ENCODE measurements around the gene GINS2.

DNA sequence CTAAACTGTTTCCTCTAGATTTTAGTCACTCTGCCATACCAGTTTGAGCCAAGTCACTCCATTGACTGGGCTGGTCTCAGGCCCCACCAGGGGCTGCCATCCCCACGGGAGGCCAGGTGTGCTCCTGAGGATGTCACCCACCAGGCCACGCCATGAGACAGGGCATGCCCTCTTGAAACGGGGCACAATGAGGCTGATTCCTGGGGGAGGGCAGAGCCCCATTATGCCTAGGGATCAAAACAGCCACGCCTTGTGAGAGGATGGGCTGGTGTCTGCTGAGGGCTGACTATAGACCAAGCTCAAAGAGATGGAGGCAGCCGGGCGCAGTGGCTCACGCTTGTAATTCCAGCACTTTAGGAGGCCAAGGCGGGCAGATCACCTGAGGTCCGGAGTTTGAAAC is 21.5 kb downstream of the GINS2 start:
- TF ChIP-seq, protein P1, sequence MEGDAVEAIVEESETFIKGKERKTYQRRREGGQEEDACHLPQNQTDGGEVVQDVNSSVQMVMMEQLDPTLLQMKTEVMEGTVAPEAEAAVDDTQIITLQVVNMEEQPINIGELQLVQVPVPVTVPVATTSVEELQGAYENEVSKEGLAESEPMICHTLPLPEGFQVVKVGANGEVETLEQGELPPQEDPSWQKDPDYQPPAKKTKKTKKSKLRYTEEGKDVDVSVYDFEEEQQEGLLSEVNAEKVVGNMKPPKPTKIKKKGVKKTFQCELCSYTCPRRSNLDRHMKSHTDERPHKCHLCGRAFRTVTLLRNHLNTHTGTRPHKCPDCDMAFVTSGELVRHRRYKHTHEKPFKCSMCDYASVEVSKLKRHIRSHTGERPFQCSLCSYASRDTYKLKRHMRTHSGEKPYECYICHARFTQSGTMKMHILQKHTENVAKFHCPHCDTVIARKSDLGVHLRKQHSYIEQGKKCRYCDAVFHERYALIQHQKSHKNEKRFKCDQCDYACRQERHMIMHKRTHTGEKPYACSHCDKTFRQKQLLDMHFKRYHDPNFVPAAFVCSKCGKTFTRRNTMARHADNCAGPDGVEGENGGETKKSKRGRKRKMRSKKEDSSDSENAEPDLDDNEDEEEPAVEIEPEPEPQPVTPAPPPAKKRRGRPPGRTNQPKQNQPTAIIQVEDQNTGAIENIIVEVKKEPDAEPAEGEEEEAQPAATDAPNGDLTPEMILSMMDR (conservative IDR thresholded peaks at IDR 0.05; ENCODE audit: low read length), result no peak
- no peak for TF ChIP-seq EZH2phosphoT487 (IDR thresholded peaks at IDR 0.05; ENCODE audit: borderline replicate concordance)
